HepG2 (cell line): ENCODE results near the gene SLC44A5. TPM values are rescaled to one million over a fixed set of nuclear protein-coding genes. Genes with fewer than 3 reads are reported as not detected.
A peak's percentile ranks its signal among the peaks of the same experiment; 100 is the strongest.

Source experiments
- ATAC-seq: fragments of 200-7000 bp; cut with Tn5 transposase; 3 replicates; pipeline ENCODE4 v1.9.1; 2020; ENCODE audit warnings: mild to moderate bottlenecking, moderate library complexity
- BruUV-seq: library from RNA; stranded (reverse); fragments of 400-500 nt; replicated peaks from 2 replicates; lab custom pipeline; 2021; lab: Mats Ljungman, UMichigan
- CTCF ChIA-PET: fragments of 300-600 bp; formaldehyde crosslinking; extraction: SDS; loops from one replicate; lab custom pipeline; 2021; ENCODE audit warnings: low total read pairs, inconsistent platforms, low intra/inter-chr PET ratio; lab: Yijun Ruan, JAX
- POLR2A ChIA-PET: fragments of 350-600 bp; sonication (Branson Sonifier 250); formaldehyde crosslinking; loops from one replicate; lab custom pipeline; 2020; ENCODE audit warnings: antibody characterized with exemption, inconsistent platforms; lab: Yijun Ruan, JAX
- DNase-seq: peaks from one replicate; pipeline ENCODE4 v3.0.0-alpha.2; 2015; ENCODE audit warnings: low spot score
- FAIRE-seq: peaks from 3 replicates; lab custom pipeline; 2011; peaks lifted over from hg19 to GRCh38; lab: Jason Lieb, UNC
- H2AFZ ChIP-seq: one replicate; pipeline ENCODE4 v1.6.1; 2011; ENCODE audit warnings: low read length, inconsistent platforms
- H3K27ac ChIP-seq: fragments of 300-600 bp; 3 replicates; pipeline ENCODE4 v1.8.0; 2011; ENCODE audit warnings: mixed run types, mild to moderate bottlenecking, mixed read lengths, low read length, inconsistent platforms; ENCODE audit not compliant: insufficient read depth; ENCODE audit errors: extremely low read length
- H3K27me3 ChIP-seq, 2 experiments: fragments of 200-600 bp in 1 of 2; 2 replicates in 1 of 2; 3 replicates in 1 of 2; pipeline versions ENCODE4 v1.6.0 to v1.8.0; 2011; ENCODE audit warnings: low read length in 2 of 2, mild to moderate bottlenecking in 2 of 2, moderate library complexity in 2 of 2, inconsistent platforms in 1 of 2; ENCODE audit not compliant: insufficient read depth in 2 of 2, control insufficient read depth in 1 of 2
- H3K36me3 ChIP-seq, 2 experiments: fragments of 200-600 bp in 1 of 2; replicated peaks in 1 of 2; 2 replicates in 1 of 2; 3 replicates in 1 of 2; pipeline versions ENCODE4 v1.5.1 to v1.8.0; 2011; ENCODE audit warnings: low read length in 2 of 2, inconsistent platforms in 1 of 2; ENCODE audit not compliant: insufficient read depth in 2 of 2, control insufficient read depth in 1 of 2
- H3K4me1 ChIP-seq: 2 replicates; pipeline ENCODE4 v1.5.1; 2012; ENCODE audit warnings: low read length, inconsistent platforms; ENCODE audit not compliant: insufficient read depth
- H3K4me2 ChIP-seq: 2 replicates; pipeline ENCODE4 v1.6.0; 2011; ENCODE audit warnings: low read depth, low read length, inconsistent platforms
- H3K4me3 ChIP-seq, 3 experiments: fragments of 200-600 bp in 1 of 3; sonication (generic), shearing (Covaris generic) in 1 of 3; replicated peaks in 1 of 3; 2 replicates each; pipeline ENCODE4 v1.5.1; 2011 to 2016; ENCODE audit warnings: low read length in 3 of 3, inconsistent platforms in 2 of 3, low read depth in 2 of 3, mild to moderate bottlenecking in 2 of 3, control low read depth in 1 of 3, mixed read lengths in 1 of 3; ENCODE audit not compliant: insufficient read depth in 1 of 3
- H3K79me2 ChIP-seq: one replicate; pipeline ENCODE4 v1.6.1; 2011; ENCODE audit warnings: low read length, inconsistent platforms; ENCODE audit not compliant: insufficient read depth
- H3K9ac ChIP-seq: 2 replicates; pipeline ENCODE4 v1.6.0; 2011; ENCODE audit warnings: mild to moderate bottlenecking, low read depth, low read length, inconsistent platforms; ENCODE audit not compliant: insufficient read depth
- H3K9me3 ChIP-seq: 2 replicates; pipeline ENCODE4 v1.5.1; 2012; ENCODE audit warnings: mild to moderate bottlenecking, low read length
- H4K20me1 ChIP-seq: 2 replicates; pipeline ENCODE4 v1.6.0; 2011; ENCODE audit warnings: inconsistent platforms, mild to moderate bottlenecking, low read length, moderate library complexity; ENCODE audit not compliant: insufficient read depth
- HMG20B ChIP-seq: conservative IDR thresholded peaks from 2 replicates; pipeline ENCODE4 v1.6.1; 2016; ENCODE audit warnings: missing genetic modification reagents, missing compliant biosample characterization
- JUN ChIP-seq: sonication (generic); formaldehyde crosslinking; IDR thresholded peaks from 2 replicates; pipeline ENCODE4 v1.4.0; 2020; ENCODE audit warnings: mild to moderate bottlenecking, missing genetic modification reagents
- ZNF7 ChIP-seq: IDR thresholded peaks from 2 replicates; pipeline ENCODE4 v1.6.1; 2016; ENCODE audit warnings: missing biosample characterization, missing genetic modification reagents
- WGBS: methylation state at CpG from one replicate; pipeline ENCODE4 v1.1.6; 2017; ENCODE audit warnings: low lambda C conversion rate; 5-methylcytosine and 5-hydroxymethylcytosine counted together
- in situ Hi-C: cut with HindIII; loops from 2 replicates; pipeline ENCODE4 v1.10.0; 2017; ENCODE audit warnings: low pct_unique_long_range_greater_than_20kb; ENCODE audit not compliant: extremely low pct_ligation_motif_present
- intact Hi-C: fragments of 100-400 bp; cut with micrococcal nuclease; formaldehyde crosslinking; loops from one replicate; pipeline ENCODE4 v1.10.0; 2022; ENCODE audit not compliant: unreplicated experiment
- polyA plus RNA-seq, 8 experiments: library from polyadenylated mRNA; depleted of rRNA in 3 of 8; stranded (reverse) in 7 of 8; unstranded in 1 of 8; fragments of >200 nt; fragmentation: Illumina TruSeq in 4 of 8; extraction: Trizol in 4 of 8; gene quantifications; 2 replicates each; pipeline versions ENCODE4 v1.2.1 to v1.2.3, GENCODE V29; 2011 to 2016; ENCODE audit warnings: low read depth in 4 of 8, missing spikeins in 1 of 8, mixed read lengths in 1 of 8; ENCODE audit not compliant: insufficient read depth in 1 of 8
- total RNA-seq, 5 experiments: library from RNA; depleted of rRNA; stranded (reverse); fragments of >200 nt; fragmentation: Illumina TruSeq; extraction: Trizol; gene quantifications; 2 replicates each; pipeline ENCODE4 v1.2.3, GENCODE V29; 2016; ENCODE audit warnings: low read depth in 1 of 5
- TF ChIP-seq, protein P1 (sequence below): sonication (generic); formaldehyde crosslinking; IDR thresholded peaks from 2 replicates; pipeline ENCODE4 v1.5.0; 2020; ENCODE audit warnings: missing genetic modification reagents
- TF ChIP-seq, protein P2 (sequence below): IDR thresholded peaks from 2 replicates; pipeline ENCODE4 v1.6.1; 2016; ENCODE audit warnings: low read depth, missing genetic modification reagents, missing compliant biosample characterization
- TF ChIP-seq, protein P3 (sequence below): sonication (generic); formaldehyde crosslinking; conservative IDR thresholded peaks from 2 replicates; pipeline ENCODE4 v1.8.1; 2023; ENCODE audit warnings: missing genetic modification reagents

SLC44A5 gene
- total and polyA plus RNA-seq, 2 of the 13 experiments (the other 11 are each of a cell fraction or from before 2014, with no cell fraction given), result 8.0 to 16.0 TPM

DNA sequence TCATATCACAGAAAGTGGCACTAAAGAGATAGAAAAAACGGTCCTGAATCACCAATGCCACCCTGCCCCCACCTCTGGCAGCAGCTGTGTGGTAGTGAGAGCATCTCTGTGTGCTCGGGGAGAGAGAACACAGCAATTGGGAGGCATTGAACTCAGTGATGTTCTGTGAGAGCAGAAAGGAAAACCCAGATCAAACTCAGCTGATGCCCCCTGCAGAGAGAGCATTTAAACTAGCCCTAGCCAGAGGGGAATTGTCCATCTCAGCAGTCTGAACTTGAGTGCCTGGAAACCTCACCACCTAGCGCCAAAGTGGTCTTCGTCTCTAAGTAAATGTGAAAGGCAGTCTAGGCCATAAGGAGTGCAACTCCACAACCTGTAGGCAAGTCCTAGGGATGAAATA, 21.3 kb downstream of the SLC44A5 start:
- Histone ChIP-seq H3K36me3 (no peaks in the 10 kb centered on the region), H3K4me1 (0 out of 2 replicates have a peak, but pooled peaks cover 4% of the 10 kb centered on the region), H2AFZ (no peak overlapping the region), H4K20me1 (no peaks in the 10 kb centered on the region), H3K9ac (no peak overlapping the region), H3K79me2 (no peaks in the 10 kb centered on the region), H3K27me3 (no peaks in the 10 kb centered on the region), H3K4me3 (no peak overlapping the region), H3K27ac (no peak overlapping the region), H3K9me3 (no peaks in the 10 kb centered on the region), H3K4me2 (no peak overlapping the region)
- no peak for ATAC-seq
- 15% methylated on average over 2 of the region's 4 CpGs for WGBS
- intact Hi-C loops (no loop called here), in situ Hi-C loops (no loop called here)
- CTCF ChIA-PET, result no interaction called here
- no peak for DNase-seq
- no peak for TF ChIP-seq JUN
- peak; percentile 60; the same call in 1 of the 2 replicates for TF ChIP-seq ZNF7
- no TSS peak for BruUV-seq
- POLR2A ChIA-PET, result no interaction called here
- no peak for FAIRE-seq

DNA sequence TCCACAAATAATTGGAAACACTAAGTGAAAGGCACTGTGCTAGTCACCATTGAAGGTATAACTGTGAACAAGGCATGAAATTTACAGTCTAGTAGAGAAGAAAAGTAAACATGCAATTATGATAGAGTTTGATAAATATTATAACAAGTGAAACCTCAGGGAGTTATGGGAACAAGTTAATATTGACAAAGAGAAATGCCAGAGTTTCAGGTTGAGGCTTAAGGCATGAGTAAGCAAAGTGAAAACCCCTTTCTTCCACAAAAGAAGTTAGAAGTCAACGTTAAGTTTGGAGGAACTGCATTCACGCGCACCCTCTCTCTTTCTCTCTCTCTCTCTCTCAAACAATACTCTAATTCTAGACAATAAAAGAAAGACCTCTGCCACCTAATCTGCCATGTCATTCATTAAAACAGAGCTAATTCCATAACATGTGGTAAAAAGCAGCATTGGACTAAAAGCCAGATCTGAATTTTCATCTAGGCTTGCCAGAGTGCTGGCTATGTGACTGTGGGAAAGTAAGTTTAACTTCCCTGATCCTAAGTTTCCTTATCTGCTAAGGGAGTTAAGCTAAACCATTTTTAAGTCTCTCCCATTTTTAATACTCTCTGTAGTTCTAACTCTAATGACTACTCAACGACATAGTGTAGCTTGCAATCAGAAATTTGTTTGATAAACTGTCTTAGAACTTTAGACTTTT, 22.0 kb downstream of the SLC44A5 start:
- POLR2A ChIA-PET, result no interaction called here
- no peaks in the 10 kb centered on the region for H3K36me3 ChIP-seq
- no peak for FAIRE-seq
- intact Hi-C loops, result no loop called here
- H3K27ac ChIP-seq, result no peak overlapping the region
- no peaks in the 10 kb centered on the region for H3K27me3 ChIP-seq
- no peak overlapping the region for H2AFZ ChIP-seq
- no peak overlapping the region for H3K4me3 ChIP-seq
- 0 out of 2 replicates have a peak, but pooled peaks cover 4% of the 10 kb centered on the region for H3K4me1 ChIP-seq
- no peak overlapping the region for H3K9ac ChIP-seq
- TF ChIP-seq, protein P1, sequence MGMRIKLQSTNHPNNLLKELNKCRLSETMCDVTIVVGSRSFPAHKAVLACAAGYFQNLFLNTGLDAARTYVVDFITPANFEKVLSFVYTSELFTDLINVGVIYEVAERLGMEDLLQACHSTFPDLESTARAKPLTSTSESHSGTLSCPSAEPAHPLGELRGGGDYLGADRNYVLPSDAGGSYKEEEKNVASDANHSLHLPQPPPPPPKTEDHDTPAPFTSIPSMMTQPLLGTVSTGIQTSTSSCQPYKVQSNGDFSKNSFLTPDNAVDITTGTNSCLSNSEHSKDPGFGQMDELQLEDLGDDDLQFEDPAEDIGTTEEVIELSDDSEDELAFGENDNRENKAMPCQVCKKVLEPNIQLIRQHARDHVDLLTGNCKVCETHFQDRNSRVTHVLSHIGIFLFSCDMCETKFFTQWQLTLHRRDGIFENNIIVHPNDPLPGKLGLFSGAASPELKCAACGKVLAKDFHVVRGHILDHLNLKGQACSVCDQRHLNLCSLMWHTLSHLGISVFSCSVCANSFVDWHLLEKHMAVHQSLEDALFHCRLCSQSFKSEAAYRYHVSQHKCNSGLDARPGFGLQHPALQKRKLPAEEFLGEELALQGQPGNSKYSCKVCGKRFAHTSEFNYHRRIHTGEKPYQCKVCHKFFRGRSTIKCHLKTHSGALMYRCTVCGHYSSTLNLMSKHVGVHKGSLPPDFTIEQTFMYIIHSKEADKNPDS, result no peak
- TF ChIP-seq, protein P2, sequence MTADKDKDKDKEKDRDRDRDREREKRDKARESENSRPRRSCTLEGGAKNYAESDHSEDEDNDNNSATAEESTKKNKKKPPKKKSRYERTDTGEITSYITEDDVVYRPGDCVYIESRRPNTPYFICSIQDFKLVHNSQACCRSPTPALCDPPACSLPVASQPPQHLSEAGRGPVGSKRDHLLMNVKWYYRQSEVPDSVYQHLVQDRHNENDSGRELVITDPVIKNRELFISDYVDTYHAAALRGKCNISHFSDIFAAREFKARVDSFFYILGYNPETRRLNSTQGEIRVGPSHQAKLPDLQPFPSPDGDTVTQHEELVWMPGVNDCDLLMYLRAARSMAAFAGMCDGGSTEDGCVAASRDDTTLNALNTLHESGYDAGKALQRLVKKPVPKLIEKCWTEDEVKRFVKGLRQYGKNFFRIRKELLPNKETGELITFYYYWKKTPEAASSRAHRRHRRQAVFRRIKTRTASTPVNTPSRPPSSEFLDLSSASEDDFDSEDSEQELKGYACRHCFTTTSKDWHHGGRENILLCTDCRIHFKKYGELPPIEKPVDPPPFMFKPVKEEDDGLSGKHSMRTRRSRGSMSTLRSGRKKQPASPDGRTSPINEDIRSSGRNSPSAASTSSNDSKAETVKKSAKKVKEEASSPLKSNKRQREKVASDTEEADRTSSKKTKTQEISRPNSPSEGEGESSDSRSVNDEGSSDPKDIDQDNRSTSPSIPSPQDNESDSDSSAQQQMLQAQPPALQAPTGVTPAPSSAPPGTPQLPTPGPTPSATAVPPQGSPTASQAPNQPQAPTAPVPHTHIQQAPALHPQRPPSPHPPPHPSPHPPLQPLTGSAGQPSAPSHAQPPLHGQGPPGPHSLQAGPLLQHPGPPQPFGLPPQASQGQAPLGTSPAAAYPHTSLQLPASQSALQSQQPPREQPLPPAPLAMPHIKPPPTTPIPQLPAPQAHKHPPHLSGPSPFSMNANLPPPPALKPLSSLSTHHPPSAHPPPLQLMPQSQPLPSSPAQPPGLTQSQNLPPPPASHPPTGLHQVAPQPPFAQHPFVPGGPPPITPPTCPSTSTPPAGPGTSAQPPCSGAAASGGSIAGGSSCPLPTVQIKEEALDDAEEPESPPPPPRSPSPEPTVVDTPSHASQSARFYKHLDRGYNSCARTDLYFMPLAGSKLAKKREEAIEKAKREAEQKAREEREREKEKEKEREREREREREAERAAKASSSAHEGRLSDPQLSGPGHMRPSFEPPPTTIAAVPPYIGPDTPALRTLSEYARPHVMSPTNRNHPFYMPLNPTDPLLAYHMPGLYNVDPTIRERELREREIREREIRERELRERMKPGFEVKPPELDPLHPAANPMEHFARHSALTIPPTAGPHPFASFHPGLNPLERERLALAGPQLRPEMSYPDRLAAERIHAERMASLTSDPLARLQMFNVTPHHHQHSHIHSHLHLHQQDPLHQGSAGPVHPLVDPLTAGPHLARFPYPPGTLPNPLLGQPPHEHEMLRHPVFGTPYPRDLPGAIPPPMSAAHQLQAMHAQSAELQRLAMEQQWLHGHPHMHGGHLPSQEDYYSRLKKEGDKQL (CRISPR knock-in tag), result no peak
- TF ChIP-seq HMG20B, result no peak
- TF ChIP-seq, protein P3, sequence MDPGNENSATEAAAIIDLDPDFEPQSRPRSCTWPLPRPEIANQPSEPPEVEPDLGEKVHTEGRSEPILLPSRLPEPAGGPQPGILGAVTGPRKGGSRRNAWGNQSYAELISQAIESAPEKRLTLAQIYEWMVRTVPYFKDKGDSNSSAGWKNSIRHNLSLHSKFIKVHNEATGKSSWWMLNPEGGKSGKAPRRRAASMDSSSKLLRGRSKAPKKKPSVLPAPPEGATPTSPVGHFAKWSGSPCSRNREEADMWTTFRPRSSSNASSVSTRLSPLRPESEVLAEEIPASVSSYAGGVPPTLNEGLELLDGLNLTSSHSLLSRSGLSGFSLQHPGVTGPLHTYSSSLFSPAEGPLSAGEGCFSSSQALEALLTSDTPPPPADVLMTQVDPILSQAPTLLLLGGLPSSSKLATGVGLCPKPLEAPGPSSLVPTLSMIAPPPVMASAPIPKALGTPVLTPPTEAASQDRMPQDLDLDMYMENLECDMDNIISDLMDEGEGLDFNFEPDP, result no peak
- H3K79me2 ChIP-seq, result no peaks in the 10 kb centered on the region
- no TSS peak for BruUV-seq
- H4K20me1 ChIP-seq, result no peaks in the 10 kb centered on the region
- CTCF ChIA-PET, result no interaction called here
- H3K4me2 ChIP-seq, result no peak overlapping the region
- no peak for ATAC-seq
- WGBS, result 44% methylated on average over 4 of the region's 4 CpGs
- DNase-seq, result no peak
- no peaks in the 10 kb centered on the region for H3K9me3 ChIP-seq
- in situ Hi-C loops, result no loop called here
